Heart right ventricle (tissue), 16 donors: Measurements from ENCODE around the gene SLC39A10. TPM values are rescaled to one million over a fixed set of nuclear protein-coding genes. Genes with fewer than 3 reads are reported as not detected.

Experiments
- ATAC-seq, 8 donors: fragments of 200-7000 bp; cut with Tn5 transposase; one replicate each; pipeline ENCODE4 v1.9.1; 2020; ENCODE audit warnings: mild to moderate bottlenecking in 8 of 8, moderate library complexity in 8 of 8, moderate number of reproducible peaks in 1 of 8
- DNase-seq, 2 donors: peaks; one replicate each; pipeline ENCODE4 v3.0.0-alpha.2; 2020
- H3K27ac ChIP-seq, 10 donors: fragments of 200-600 bp; sonication (generic) in 2 of 10; one replicate each; pipeline versions ENCODE4 v1.5.0 to v1.8.0; 2020 to 2022; ENCODE audit warnings: mild to moderate bottlenecking in 3 of 10
- H3K27me3 ChIP-seq, 7 donors: fragments of 200-600 bp; one replicate each; pipeline ENCODE4 v1.8.0; 2021 to 2022; ENCODE audit warnings: mild to moderate bottlenecking in 2 of 7
- H3K36me3 ChIP-seq, 9 donors: fragments of 200-600 bp; sonication (generic) in 1 of 9; one replicate each; pipeline versions ENCODE4 v1.5.0 to v1.8.0; 2020 to 2022; ENCODE audit warnings: mild to moderate bottlenecking in 2 of 9
- H3K4me1 ChIP-seq, 9 donors: fragments of 200-600 bp; sonication (generic) in 1 of 9; one replicate each; pipeline versions ENCODE4 v1.5.0 to v1.8.0; 2020 to 2022; ENCODE audit warnings: mild to moderate bottlenecking in 4 of 9
- H3K4me3 ChIP-seq, 10 donors: fragments of 200-600 bp; sonication (generic) in 2 of 10; one replicate each; pipeline versions ENCODE4 v1.5.0 to v1.8.0; 2020 to 2022; ENCODE audit warnings: mild to moderate bottlenecking in 7 of 10, moderate library complexity in 2 of 10
- H3K9me3 ChIP-seq, 11 donors: fragments of 200-600 bp in 10 of 11; sonication (generic) in 2 of 11; one replicate each; pipeline versions ENCODE4 v1.5.0 to v1.8.0; 2013 to 2022; ENCODE audit warnings: mild to moderate bottlenecking in 2 of 11, control low read depth in 1 of 11, moderate library complexity in 1 of 11
- WGBS, 2 donors: extraction: QIAGEN DNeasy Blood & Tissue Kit; methylation state at CpG; one replicate each; pipeline ENCODE4 v1.1.7; 2013; ENCODE audit warnings: inconsistent platforms in 1 of 2; 5-methylcytosine and 5-hydroxymethylcytosine counted together
- intact Hi-C, 10 donors: fragments of 100-400 bp; cut with DNase I; formaldehyde crosslinking; loops; one replicate each; pipeline versions ENCODE4 v1.11.1 to v1.14.2; 2022
- polyA plus RNA-seq, 2 donors: library from polyadenylated mRNA; stranded (reverse); fragments of 200-250 nt; gene quantifications; one replicate each; pipeline ENCODE4 v1.2.3, GENCODE V29; 2013
- total RNA-seq, 10 donors: library from RNA; stranded (reverse); fragmentation: NEBNext Ultra II Directional in 3 of 10; extraction: Animal tissue kit (Norgen Biotek cat#: 25700) in 3 of 10; gene quantifications; one replicate each; pipeline versions ENCODE4 v1.2.1 to v1.2.4, GENCODE V29; 2021 to 2023
- TF ChIP-seq, protein P1 (sequence below), 9 donors: fragments of 200-600 bp; sonication (generic) in 2 of 9; IDR thresholded peaks; one replicate each; pipeline versions ENCODE4 v1.5.0 to v1.8.0; 2021 to 2022; ENCODE audit warnings: antibody characterized with exemption in 9 of 9, mild to moderate bottlenecking in 5 of 9, moderate library complexity in 1 of 9
- donor health status: Arrhythmogenic right ventricular cardiomyopathy.
- donor health status: ischemic (EF 13 %, LVEDD 7.1; RV severe dilation, severe dysfunction).
- donor health status: healthy with polysubstance abuse.
- donor health status: DM: no; HTN: yes; CAD: no.
- donor health status: DM: no; HTN: no; CAD: no.
- donor health status: ischemic (EF 25% LVEDD 6.9; RV normal size, moderate dysfunction).
- donor health status: ischemic (EF 25% LVEDD 5.7; RV mildly dilated, moderate dysfunction).
- donor health status: healthy.
- donor health status: DM: yes; HTN: yes; CAD: no.
- donor health status: Ischemic cardiomyopathy.
- donor health status: ischemic (EF 35%, LVEDD 5.7; RV mildly dilated, moderate dysfunction).
- donor health status: nonischemic (EF 11% LVEDD 7.7; RV severe dilation, severe dysfunction).
- donor health status: DM: yes; HTN: yes; CAD: no.
- donor health status: PGD.
- donor health status: ischemic (EF 29% LVEDD 5.4; RV normal size, mild dysfunction).
- donor health status: nonischemic (EF 23%, LVEDD 6.1; RV moderate dilation, normal function).

SLC39A10 gene
- total and polyA plus RNA-seq, 12 donors, result 5.9 to 12.9 (median 8.3) TPM

DNA sequence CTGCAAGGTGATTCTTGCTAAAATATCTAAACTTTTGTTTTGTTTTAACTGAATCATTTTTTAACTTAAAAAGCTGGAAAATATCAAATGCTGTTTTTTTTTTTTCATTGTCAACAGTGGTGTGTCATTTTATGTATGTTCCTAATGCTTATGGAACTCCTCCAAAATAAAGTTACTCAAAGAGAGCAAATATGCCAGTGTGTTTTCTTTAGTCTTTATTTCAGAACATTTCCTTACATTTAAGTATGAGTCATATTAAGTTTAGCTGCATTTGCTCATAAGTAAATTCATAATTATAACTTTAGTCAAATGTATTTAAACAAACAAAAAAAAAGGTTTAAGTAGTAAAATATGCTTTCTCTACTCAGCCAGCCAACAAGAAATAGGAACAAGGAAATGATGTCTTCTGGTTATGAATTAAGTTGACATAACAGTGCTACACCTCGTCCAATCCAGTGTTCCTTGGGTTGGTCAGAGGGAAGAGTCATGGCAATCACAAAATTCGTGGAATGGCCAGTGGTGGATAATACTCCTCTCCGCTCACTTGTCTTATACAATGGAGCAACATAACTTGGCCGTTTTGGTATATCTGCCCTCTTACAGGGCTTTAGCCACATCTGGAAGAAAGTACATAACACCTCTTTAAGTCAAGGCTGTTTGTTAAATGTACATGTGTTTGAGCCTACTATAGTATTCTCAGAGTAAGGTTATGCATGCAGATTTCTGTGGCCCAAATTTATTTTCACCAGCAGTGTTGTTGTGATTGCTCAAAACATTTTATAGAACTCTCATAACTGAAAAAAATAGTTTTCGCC is 80.7 kb downstream of the SLC39A10 start:
- no peak overlapping the region for H3K4me3 ChIP-seq
- intact Hi-C loops, result no loop called here
- H3K27me3 ChIP-seq, result no peaks in the 10 kb centered on the region
- ATAC-seq, result no peak
- peaks cover 0 to 50% (median 0%) of the 10 kb centered on the region in 9 donors for H3K36me3 ChIP-seq
- TF ChIP-seq, protein P1, sequence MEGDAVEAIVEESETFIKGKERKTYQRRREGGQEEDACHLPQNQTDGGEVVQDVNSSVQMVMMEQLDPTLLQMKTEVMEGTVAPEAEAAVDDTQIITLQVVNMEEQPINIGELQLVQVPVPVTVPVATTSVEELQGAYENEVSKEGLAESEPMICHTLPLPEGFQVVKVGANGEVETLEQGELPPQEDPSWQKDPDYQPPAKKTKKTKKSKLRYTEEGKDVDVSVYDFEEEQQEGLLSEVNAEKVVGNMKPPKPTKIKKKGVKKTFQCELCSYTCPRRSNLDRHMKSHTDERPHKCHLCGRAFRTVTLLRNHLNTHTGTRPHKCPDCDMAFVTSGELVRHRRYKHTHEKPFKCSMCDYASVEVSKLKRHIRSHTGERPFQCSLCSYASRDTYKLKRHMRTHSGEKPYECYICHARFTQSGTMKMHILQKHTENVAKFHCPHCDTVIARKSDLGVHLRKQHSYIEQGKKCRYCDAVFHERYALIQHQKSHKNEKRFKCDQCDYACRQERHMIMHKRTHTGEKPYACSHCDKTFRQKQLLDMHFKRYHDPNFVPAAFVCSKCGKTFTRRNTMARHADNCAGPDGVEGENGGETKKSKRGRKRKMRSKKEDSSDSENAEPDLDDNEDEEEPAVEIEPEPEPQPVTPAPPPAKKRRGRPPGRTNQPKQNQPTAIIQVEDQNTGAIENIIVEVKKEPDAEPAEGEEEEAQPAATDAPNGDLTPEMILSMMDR (IDR thresholded peaks at IDR 0.05), result no peak
- no peak for DNase-seq
- no peaks in the 10 kb centered on the region for H3K9me3 ChIP-seq
- H3K27ac ChIP-seq, result no peak overlapping the region
- 88 to 91% methylated on average over 5 of the region's 5 CpGs for WGBS, 2 donors
- no peaks in the 10 kb centered on the region for H3K4me1 ChIP-seq

DNA sequence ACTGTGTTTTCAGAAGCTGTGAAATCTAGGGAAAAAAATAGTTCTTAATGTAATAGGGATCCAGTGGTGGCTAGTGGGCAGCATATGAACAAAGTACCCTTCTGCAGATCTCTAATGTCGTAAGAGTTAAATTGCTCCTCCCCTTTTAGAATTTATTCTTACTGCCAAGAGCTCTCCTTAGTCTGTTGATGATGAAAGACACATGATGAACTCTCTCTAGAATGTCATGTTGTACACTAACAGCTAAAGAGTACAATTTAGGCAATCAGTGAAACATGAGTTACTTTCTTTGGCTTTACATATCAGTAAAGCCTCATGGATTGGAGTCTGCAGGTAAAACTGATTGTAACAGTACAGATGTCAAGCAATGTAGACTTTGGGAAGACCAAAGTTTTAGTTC is 84.2 kb downstream of the SLC39A10 start:
- Histone ChIP-seq H3K36me3 (peaks cover 0 to 25% (median 0%) of the 10 kb centered on the region in 9 donors), H3K27ac (no peak overlapping the region), H3K9me3 (peaks cover 0 to 13% (median 0%) of the 10 kb centered on the region in 11 donors), H3K27me3 (no peaks in the 10 kb centered on the region), H3K4me1 (no peaks in the 10 kb centered on the region), H3K4me3 (no peak overlapping the region)
- ATAC-seq (no peak), DNase-seq (no peak)
- intact Hi-C loops, result no loop called here
- TF ChIP-seq, protein P1 (IDR thresholded peaks at IDR 0.05), result no peak
- 100% methylated on average over 1 of the region's 1 CpG for WGBS, 2 donors

DNA sequence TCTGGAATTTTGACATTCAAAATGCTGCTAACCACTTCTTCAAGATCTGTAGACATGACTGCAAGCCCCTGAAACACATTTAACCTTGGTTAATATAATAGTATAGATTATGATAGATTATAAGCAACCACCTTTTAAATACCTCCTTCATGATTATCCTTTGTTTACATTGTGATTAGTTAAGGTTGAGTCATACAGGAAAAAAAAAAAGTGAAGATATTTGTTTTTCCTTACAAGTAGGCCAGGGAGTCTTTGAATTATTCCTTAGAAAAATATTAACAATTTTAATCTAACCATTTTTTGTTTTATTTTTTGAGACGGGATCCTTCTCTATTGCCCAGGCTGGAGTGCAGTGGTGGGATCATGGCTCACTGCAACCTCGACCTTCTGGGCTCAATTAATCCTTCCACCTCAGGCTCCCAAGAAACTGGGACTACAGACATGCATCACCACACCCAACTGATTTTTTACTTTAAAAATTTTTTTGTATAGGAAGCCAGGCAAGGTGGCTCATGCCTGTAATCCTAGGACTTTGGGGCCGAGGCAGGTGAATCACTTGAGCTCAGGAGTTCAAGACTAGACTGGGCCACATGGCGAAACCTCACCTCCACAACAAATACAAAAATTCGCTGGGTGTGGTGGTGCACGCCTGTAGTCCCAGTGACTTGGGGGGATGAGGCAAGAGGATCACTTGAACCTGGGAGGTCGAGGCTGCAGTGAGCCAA is 99.4 kb downstream of the SLC39A10 start:
- H3K4me3 ChIP-seq, result no peak overlapping the region
- H3K27ac ChIP-seq, result no peak overlapping the region
- H3K9me3 ChIP-seq, result peaks cover 0 to 13% (median 2%) of the 10 kb centered on the region in 11 donors
- no peak for ATAC-seq
- WGBS, 2 donors, result 78 to 84% methylated on average over 7 of the region's 7 CpGs
- no peaks in the 10 kb centered on the region for H3K27me3 ChIP-seq
- H3K36me3 ChIP-seq, result no peaks in the 10 kb centered on the region
- intact Hi-C loops, result no loop called here
- DNase-seq, result no peak
- no peaks in the 10 kb centered on the region for H3K4me1 ChIP-seq
- TF ChIP-seq, protein P1 (IDR thresholded peaks at IDR 0.05), result no peak

DNA sequence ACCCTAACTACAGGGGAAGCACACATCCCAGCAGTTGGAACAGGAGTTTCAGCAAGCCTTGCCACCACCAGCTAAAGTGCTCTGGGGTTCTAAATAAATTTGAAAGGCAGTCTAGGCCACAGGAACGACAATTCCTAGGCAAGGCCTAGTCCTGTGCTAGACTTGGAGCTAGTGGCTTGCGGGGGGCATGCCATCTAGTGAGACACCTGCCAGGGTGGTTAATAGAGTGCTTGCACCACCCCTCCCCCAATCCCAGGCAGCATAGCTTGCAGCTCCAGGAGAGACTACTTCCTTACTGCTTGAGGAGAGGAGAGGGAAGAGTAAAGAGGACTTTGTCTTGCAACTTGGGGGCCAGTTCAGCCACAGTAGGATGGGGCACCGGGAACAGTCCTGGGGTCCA is 101.8 kb downstream of the SLC39A10 start:
- Histone ChIP-seq H3K36me3 (no peaks in the 10 kb centered on the region), H3K27me3 (no peaks in the 10 kb centered on the region), H3K4me1 (no peaks in the 10 kb centered on the region), H3K27ac (no peak overlapping the region), H3K9me3 (peaks cover 0 to 37% (median 12%) of the 10 kb centered on the region in 11 donors), H3K4me3 (no peak overlapping the region)
- DNase-seq (no peak), ATAC-seq (no peak)
- TF ChIP-seq, protein P1 (IDR thresholded peaks at IDR 0.05), result no peak
- intact Hi-C loops, result no loop called here
- WGBS, 2 donors, result 91 to 97% methylated on average over 3 of the region's 3 CpGs
